ENCODE results near the gene ARPP21.
"Not testable (repeated sequence)": the region's sequence is repeated elsewhere in the genome, so short reads cannot be mapped to it uniquely, and the experiment has no call there.

Gene ARPP21

DNA sequence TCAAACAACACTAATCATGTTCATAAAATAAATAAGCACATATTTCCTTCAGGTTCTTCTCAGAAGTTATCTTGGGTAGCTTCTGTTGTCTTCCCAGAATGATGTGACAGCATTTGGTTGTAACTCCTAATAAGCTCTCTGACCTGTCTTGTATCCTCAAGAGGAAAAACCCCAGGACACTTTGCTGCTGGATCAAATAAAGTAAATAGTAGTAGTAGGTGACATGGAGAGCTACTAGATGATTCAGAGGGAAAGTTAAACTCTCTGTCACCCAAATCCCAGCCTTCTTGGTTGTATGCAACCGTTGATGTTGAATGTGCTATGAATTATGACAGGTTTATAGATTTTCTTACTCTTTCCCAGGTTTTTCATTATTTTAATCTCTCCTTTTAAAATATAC is 143.0 kb downstream of the ARPP21 start:
- DNase-seq: no peak

DNA sequence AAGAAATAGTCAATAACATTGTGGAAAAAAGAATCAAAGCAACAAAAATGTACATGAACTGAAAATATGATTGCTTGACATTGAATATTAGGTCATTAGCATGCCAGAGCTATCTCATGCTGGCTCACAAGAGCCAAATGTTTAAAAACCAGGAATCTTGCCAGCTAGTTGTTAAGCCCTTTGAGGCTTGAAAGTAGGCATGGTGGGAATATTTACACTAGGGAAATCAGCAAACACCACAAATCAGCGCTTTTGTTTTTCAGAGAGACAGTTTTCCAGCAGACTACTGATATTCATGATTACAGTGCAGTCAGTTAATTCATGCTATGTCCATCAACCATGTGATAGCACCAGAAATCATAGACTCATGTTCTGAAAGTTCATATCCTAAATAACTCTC is 144.8 kb downstream of the ARPP21 start:
- no peak for DNase-seq

DNA sequence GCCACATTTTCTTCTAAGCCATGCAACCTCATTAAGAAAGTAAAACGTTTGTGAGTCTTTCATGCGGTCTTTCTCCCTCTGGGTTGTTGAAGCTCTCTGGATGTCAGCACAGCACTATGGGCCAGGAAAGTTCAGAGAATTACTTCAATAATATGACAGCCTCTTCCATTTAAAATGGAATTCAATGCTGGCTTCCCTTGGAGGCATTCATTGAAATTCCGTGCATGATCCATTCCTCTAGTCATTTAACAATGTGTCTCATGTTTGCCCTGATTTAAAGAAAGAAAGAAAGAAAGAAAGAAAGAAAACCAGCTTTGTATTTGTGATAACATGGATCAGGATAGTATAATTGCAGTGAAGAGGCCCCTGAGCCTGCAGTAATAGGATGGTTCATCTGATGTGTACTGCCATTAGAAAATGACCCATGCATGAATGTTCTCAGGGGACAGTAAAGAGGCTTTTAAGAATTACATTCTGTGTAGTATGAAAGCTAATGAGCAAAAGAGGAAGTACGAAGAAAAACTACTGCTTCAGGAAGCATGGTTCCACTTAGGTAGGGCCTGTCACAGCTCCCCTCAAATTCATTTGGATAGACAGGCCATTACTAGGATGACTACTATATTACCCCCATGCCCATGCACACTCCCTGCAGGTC is 146.0 kb downstream of the ARPP21 start:
- DNase-seq: no peak

DNA sequence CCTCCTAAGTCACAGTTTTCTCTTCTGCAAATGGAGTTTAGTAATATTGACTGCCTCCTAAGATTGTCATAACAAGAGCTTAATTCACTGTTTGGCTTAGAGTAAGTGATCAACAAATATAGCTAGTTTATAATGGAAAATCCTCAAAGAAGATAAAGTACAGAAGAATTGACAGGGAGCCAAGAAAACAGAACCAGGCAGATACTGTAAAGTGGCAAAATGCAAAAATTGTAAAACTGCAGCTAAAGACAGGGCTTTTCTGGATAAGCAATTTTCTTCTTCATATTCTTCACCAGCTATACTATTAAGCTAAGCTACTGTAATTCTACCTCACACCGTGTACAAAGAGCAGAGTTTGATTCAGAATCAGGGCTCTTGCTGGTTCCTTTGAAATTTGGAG is 148.6 kb downstream of the ARPP21 start:
- DNase-seq: no peak

DNA sequence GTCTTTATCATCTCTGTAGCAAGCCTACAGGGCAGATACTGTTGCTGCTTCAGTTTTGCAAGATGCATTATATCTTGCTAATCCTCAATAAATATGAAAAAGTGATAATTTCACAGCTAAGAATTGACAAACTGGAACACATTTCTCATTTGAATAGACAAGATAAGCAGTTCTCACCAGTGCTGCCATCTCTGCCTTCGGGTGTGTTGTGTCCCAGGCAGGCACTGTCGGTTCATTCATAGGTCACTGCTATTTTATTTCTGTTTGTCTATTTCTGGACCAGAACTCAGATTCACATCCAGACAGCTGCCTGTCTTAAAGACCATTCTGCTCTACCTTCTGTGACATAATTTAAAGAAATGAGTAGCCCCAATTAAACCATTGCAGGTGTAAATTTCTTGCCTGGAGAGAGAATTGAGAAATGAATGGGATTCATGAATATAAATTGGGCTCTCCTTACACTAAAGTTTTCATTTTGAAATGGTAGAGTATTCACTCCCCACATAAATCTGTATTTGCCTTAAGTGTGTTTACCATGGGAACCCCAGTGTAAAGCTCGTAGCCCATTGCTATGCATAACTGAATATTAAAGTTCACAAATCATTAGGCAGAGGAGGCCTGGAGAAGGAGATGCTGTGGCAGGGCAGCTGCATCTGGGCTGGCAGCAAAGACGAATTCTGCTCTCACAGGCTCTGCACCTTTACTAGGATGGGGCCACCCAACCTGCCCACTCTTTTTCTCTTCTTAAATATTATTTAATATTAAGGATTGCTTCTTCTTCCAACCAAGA is 149.9 kb downstream of the ARPP21 start:
- DNase-seq: no peak

DNA sequence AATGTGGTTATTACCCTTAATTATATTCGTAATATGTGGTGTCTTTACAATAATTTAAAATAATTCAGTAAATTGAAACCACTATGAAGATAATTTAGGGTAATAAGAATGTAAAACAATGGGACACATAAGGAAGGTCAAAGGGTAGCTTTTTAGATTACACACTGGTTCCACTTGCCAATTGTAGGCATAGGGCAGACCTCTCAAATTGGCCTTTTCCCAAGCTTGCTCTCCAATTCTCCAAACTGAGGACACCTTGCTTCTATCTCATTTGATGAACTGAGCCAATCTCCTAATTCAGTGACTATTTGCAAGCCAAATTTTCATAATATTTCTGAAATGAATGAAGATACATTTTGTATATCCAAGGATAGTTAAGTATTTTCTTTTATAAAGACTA is 151.4 kb downstream of the ARPP21 start:
- DNase-seq: no peak

DNA sequence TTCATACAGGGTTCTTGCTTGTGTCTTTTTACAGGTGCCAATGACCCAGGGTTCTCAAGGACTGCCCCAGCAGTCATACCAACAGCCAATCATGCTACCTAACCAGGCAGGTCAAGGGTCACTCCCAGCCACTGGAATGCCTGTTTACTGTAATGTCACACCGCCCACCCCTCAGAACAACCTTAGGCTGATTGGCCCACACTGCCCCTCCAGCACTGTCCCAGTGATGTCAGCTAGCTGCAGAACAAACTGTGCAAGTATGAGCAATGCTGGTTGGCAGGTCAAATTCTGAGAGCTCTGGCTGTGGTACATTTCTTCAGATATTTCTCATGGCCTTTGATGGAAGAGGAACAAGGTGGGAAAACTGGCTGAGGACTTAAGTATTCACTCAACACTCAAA is 154.3 kb downstream of the ARPP21 start:
- DNase-seq: no peak

DNA sequence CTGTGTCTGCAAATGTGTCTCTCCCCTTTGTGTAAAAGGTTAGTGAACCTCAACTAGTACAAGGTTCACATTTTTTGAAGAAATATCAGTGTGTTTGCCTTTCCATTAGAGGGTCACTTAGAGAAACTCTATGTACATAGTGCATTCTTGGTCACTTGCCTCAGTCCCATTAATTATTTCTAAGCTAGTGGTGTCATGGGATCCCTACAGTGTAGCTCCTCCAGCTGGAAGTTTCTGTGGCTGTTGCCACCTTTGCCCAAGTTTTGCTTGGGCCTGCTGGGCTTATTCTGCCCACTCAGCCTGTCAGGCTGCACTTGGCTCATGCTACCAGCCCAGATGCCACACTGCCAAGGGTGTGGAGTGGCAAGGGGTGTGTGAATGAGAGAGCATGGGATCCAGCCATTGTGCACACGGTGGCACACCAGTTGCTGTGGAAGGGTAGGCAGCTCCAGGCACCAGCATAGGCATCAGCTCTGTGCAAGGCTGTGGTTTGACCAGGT is 161.7 kb downstream of the ARPP21 start:
- no peak for DNase-seq

DNA sequence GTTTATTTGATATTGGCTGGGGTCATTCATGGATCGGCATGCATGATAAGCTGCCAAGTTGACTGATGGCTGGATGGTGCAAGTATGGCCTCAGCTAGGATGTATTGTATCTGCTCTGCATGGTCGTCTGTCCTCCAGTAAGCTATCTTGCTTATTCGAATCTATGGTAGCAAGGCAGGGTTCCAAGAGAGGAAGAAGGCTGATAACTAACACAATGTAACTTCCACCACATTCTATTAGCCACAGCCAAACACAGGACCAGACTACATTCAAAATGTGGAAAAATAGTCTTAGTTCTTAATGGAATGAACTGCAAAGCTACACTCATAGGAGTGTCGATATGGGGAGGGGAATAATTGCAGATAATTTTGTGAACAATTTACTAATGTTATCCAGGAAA is 175.2 kb downstream of the ARPP21 start:
- no peak for DNase-seq

DNA sequence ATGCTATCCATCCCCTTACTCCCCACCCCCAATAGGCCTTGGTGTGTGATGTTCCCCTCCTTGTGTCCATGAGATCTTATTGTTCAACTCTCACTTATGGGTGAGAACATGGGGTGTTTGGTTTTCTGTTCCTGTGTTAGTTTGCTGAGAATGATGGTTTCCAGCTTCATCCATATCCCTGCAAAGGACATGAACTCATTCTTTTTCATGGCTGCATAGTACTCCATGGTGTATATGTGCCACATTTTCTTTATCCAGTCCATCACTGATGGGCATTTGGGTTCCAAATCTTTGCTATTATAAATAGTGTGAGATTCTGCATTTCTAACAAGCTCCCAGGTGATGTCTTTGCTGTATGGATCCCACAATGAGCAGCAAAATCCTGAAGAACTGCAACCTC is 176.5 kb downstream of the ARPP21 start:
- DNase-seq: not testable (repeated sequence)

DNA sequence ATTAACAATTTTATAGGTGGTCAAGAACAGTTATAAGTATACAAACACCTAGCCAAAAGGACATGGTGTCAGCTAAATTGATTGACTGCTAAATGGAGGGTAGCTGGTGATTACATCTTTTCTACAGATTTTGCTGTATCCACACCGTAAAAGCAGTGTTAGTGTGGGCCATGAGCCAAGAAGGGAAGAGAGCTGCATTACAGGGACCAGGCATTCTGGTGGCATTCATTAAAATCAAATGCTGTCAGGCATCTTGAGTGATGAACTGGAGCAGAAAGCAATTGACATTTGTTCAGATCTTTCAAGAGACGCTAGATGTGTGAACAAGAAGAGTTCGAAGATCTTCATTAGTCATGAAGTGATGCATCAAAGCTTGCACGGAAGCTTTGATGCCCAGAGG is 177.9 kb downstream of the ARPP21 start:
- DNase-seq: no peak

DNA sequence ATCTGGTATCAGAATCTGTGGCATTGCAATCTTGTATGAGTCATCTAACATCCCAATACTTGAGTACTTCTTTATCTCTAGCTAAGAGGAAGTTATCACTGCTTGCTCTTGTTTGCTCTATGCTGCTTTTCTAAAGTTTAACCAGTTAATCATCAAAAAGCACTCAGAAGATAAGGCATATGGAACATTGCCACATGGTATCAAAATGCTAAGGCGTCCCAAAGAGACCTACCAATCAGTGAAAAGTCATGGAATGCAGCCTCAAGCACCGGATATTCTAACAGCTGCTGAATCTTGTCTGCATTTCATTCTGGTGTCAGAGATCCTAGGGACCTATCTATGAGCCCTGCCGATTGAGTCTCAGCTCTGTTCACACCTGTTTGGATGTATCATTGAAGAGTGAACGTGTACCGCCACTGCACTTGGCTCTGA is 192.8 kb downstream of the ARPP21 start:
- DNase-seq: peak; percentile 15

Measured in right hindlimb (tissue), 1 donor.